Upper lobe of left lung (tissue), 6 donors: ENCODE results near the gene FGGY. TPM values are rescaled to one million over a fixed set of nuclear protein-coding genes. Genes with fewer than 3 reads are reported as not detected.

Source experiments
- ATAC-seq, 2 donors: fragments of 200-7000 bp; cut with Tn5 transposase; one replicate each; pipeline ENCODE4 v1.9.1; 2022; ENCODE audit warnings: mild to moderate bottlenecking in 2 of 2, moderate library complexity in 2 of 2; ENCODE audit not compliant: low FRiP score in 2 of 2
- DNase-seq, 2 donors: peaks; one replicate each; pipeline ENCODE4 v3.0.0-alpha.2; 2019 to 2020
- H3K27ac ChIP-seq, 4 donors: fragments of 200-600 bp; sonication (generic); one replicate each; pipeline ENCODE4 v1.5.1; 2016 to 2019
- H3K27me3 ChIP-seq, 4 donors: fragments of 200-600 bp; sonication (generic); one replicate each; pipeline ENCODE4 v1.5.1; 2017 to 2019
- H3K36me3 ChIP-seq, 4 donors: fragments of 200-600 bp; sonication (generic); one replicate each; pipeline ENCODE4 v1.5.1; 2016 to 2019
- H3K4me1 ChIP-seq, 4 donors: fragments of 200-600 bp; sonication (generic); one replicate each; pipeline ENCODE4 v1.5.1; 2018 to 2019
- H3K4me3 ChIP-seq, 4 donors: fragments of 200-600 bp; sonication (generic); one replicate each; pipeline ENCODE4 v1.5.1; 2017 to 2019; ENCODE audit warnings: mild to moderate bottlenecking in 2 of 4, moderate library complexity in 1 of 4
- H3K9me3 ChIP-seq, 4 donors: fragments of 200-600 bp; sonication (generic); one replicate each; pipeline ENCODE4 v1.5.1; 2018 to 2019
- CTCF ChIP-seq, 6 experiments: fragments of 450-650 bp in 4 of 6; fragments of 200-600 bp in 2 of 6; sonication (generic) in 2 of 6; IDR thresholded peaks; one replicate each; pipeline ENCODE4 v1.5.1; 2016 to 2019; ENCODE audit warnings: antibody characterized with exemption in 6 of 6
- EP300 ChIP-seq, 4 donors: sonication (generic); formaldehyde crosslinking; IDR thresholded peaks; one replicate each; pipeline ENCODE4 v1.5.1; 2017; ENCODE audit warnings: antibody characterized with exemption in 4 of 4, control low read depth in 2 of 4
- POLR2A ChIP-seq, 4 donors: fragments of 450-650 bp; IDR thresholded peaks; one replicate each; pipeline ENCODE4 v1.5.1; 2016 to 2017; ENCODE audit warnings: antibody characterized with exemption in 4 of 4, mild to moderate bottlenecking in 2 of 4
- POLR2AphosphoS5 ChIP-seq, 2 donors: sonication (generic); formaldehyde crosslinking; IDR thresholded peaks; one replicate each; pipeline ENCODE4 v1.5.1; 2017; ENCODE audit warnings: antibody characterized with exemption in 2 of 2
- WGBS, 2 donors: methylation state at CpG; one replicate each; pipeline ENCODE4 v1.1.5; 2017 to 2018; 5-methylcytosine and 5-hydroxymethylcytosine counted together
- total RNA-seq, 6 donors: library from RNA; depleted of rRNA in 4 of 6; stranded (reverse); fragments of >200 nt in 4 of 6; gene quantifications; one replicate each; pipeline versions ENCODE4 v1.1.0 to v1.2.1, GENCODE V29; 2016 to 2021
- donor health status: DM: no; HTN: no; CAD: no; lungs with moderate emphysema.
- donor health status: DM: no; HTN: yes; CAD: no; lungs with severe emphysema.

Gene FGGY
- total RNA-seq, 6 donors from 2014 or later, result 11.8 to 51.3 (median 22.6) TPM

- H3K27ac ChIP-seq, result no peak overlapping the region
- no peak for ATAC-seq
- peaks cover 5 to 25% (median 8%) of the 10 kb centered on the region in 4 donors for H3K4me1 ChIP-seq
- TF ChIP-seq POLR2AphosphoS5 (IDR thresholded peaks at IDR 0.05) (no peak), POLR2A (IDR thresholded peaks at IDR 0.05) (no peak), EP300 (IDR thresholded peaks at IDR 0.05) (no peak), CTCF (IDR thresholded peaks at IDR 0.05) (no peak)
- no peaks in the 10 kb centered on the region for H3K36me3 ChIP-seq
- H3K4me3 ChIP-seq, result no peak overlapping the region
- DNase-seq, result no peak
- 93 to 94% methylated on average over 8 of the region's 8 CpGs for WGBS, 2 donors
- H3K27me3 ChIP-seq, result no peaks in the 10 kb centered on the region
- H3K9me3 ChIP-seq, result no peaks in the 10 kb centered on the region
These were observed 300.7 kb downstream of the FGGY start for GRCh38 chr1:59597420-59598119.

GRCh38 chr1:59598120-59598440 is 301.2 kb downstream of the FGGY start:
- peaks cover 5 to 25% (median 8%) of the 10 kb centered on the region in 4 donors for H3K4me1 ChIP-seq
- H3K4me3 ChIP-seq, result no peak overlapping the region
- H3K36me3 ChIP-seq, result no peaks in the 10 kb centered on the region
- H3K27ac ChIP-seq, result no peak overlapping the region
- ATAC-seq (no peak), DNase-seq (no peak)
- H3K9me3 ChIP-seq, result no peaks in the 10 kb centered on the region
- TF ChIP-seq POLR2A (IDR thresholded peaks at IDR 0.05), result no peak
- TF ChIP-seq EP300 (IDR thresholded peaks at IDR 0.05), result no peak
- TF ChIP-seq POLR2AphosphoS5 (IDR thresholded peaks at IDR 0.05), result no peak
- no peak for TF ChIP-seq CTCF (IDR thresholded peaks at IDR 0.05)
- no peaks in the 10 kb centered on the region for H3K27me3 ChIP-seq

- TF ChIP-seq POLR2A (IDR thresholded peaks at IDR 0.05), result no peak
- no peak for TF ChIP-seq EP300 (IDR thresholded peaks at IDR 0.05)
- TF ChIP-seq CTCF (IDR thresholded peaks at IDR 0.05), result no peak
- no peak for TF ChIP-seq POLR2AphosphoS5 (IDR thresholded peaks at IDR 0.05)
- Histone ChIP-seq H3K36me3 (no peaks in the 10 kb centered on the region), H3K4me3 (no peak overlapping the region), H3K9me3 (no peaks in the 10 kb centered on the region), H3K27ac (no peak overlapping the region), H3K27me3 (no peaks in the 10 kb centered on the region), H3K4me1 (peaks cover 1 to 8% (median 5%) of the 10 kb centered on the region in 4 donors)
- DNase-seq (peak in 1 of 2 donors; percentile 16), ATAC-seq (no peak)
- WGBS, 2 donors, result 92 to 98% methylated on average over 10 to 11 of the region's 11 CpGs
These were observed 304.1 kb downstream of the FGGY start for GRCh38 chr1:59601041-59601441.

GRCh38 chr1:59601811-59602210 is 304.9 kb downstream of the FGGY start:
- Histone ChIP-seq H3K9me3 (no peaks in the 10 kb centered on the region), H3K36me3 (no peaks in the 10 kb centered on the region), H3K27ac (no peak overlapping the region), H3K27me3 (no peaks in the 10 kb centered on the region), H3K4me3 (no peak overlapping the region), H3K4me1 (peaks cover 0 to 1% (median under 1%) of the 10 kb centered on the region in 4 donors)
- no peak for ATAC-seq
- DNase-seq, result no peak
- TF ChIP-seq POLR2AphosphoS5 (IDR thresholded peaks at IDR 0.05) (no peak), POLR2A (IDR thresholded peaks at IDR 0.05) (no peak), CTCF (IDR thresholded peaks at IDR 0.05) (no peak), EP300 (IDR thresholded peaks at IDR 0.05) (no peak)

GRCh38 chr1:59604191-59604590 is 307.3 kb downstream of the FGGY start:
- Histone ChIP-seq H3K27ac (no peak overlapping the region), H3K9me3 (no peaks in the 10 kb centered on the region), H3K4me3 (no peak overlapping the region), H3K4me1 (no peaks in the 10 kb centered on the region), H3K36me3 (no peaks in the 10 kb centered on the region), H3K27me3 (no peaks in the 10 kb centered on the region)
- DNase-seq, result no peak
- TF ChIP-seq POLR2A (IDR thresholded peaks at IDR 0.05), result no peak
- TF ChIP-seq EP300 (IDR thresholded peaks at IDR 0.05), result no peak
- no peak for TF ChIP-seq POLR2AphosphoS5 (IDR thresholded peaks at IDR 0.05)
- TF ChIP-seq CTCF (IDR thresholded peaks at IDR 0.05), result no peak
- ATAC-seq, result no peak
